ENCODE results near the gene NYAP2.

Gene NYAP2

GRCh38 chr2:225479386-225479785 lies 79.9 kb downstream of the NYAP2 start:
- in situ Hi-C loops (cut with MboI; ENCODE audit: low sequenced_read_pairs) = no loop called here

DNA sequence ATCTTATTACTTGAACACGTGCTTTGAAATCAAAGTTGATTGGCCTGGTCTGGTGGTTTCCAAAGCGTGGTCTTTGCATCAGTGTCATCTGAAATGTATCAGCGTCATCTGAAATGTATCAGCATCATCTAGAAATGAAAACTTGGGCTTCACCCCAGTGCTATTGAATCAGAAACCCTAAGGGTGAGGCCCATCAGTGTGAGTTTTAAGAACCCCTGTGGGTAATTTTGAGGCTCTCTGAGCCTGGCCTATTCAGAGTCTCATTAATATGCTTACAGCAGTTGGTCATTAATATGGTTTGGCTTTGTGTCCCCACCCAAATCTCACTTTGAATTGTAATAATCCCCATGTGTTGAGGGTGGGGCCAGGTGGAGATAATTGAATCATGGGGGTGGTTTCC lies 85.2 kb downstream of the NYAP2 start:
- in situ Hi-C loops (cut with MboI; ENCODE audit: low sequenced_read_pairs) = no loop called here

DNA sequence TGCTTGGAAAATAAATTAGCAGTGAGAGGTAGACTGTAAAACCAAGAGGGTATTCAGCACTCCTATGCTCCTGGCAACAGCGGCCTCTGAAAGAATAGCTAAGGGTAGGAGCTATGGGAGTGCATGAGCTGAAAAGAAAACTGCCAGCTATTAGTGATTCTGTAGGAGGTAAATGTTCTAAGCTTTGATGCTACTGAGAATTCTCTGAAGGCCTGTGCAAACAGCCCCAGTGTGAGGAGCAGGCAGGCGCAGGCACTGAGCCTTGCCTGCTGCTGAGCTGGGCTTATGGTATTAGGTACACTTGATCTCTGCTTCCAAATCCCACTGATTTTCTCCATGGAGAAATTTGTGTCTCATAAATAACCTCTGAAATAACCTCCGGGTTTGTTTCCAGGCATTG lies 86.7 kb downstream of the NYAP2 start:
- in situ Hi-C loops (cut with MboI; ENCODE audit: low sequenced_read_pairs) = no loop called here

- in situ Hi-C loops (cut with MboI; ENCODE audit: low sequenced_read_pairs) = no loop called here
Measured at GRCh38 chr2:225487878-225488416, 88.4 kb downstream of the NYAP2 start.

DNA sequence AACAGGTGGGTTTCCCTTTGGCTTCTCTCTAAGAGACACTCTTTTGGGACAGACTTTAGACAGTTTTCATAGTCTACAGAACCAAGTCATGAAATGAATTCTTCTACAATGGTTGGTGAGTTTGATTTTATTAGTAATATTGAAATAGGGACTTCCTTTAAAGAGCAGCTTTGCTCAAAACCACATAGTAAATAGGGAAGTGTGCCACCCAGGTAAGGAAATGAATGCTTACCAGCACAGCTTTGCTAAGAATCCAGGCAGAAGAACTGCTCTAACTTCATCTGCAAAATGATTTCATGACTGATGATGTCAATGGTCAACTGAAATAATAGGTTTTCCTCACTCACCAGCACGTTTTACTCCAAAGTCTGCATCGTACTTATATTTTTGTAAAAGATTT lies 89.2 kb downstream of the NYAP2 start:
- in situ Hi-C loops (cut with MboI; ENCODE audit: low sequenced_read_pairs) = no loop called here

- in situ Hi-C loops (cut with MboI; ENCODE audit: low sequenced_read_pairs) = no loop called here
Measured at GRCh38 chr2:225493420-225494099, 94.0 kb downstream of the NYAP2 start.

DNA sequence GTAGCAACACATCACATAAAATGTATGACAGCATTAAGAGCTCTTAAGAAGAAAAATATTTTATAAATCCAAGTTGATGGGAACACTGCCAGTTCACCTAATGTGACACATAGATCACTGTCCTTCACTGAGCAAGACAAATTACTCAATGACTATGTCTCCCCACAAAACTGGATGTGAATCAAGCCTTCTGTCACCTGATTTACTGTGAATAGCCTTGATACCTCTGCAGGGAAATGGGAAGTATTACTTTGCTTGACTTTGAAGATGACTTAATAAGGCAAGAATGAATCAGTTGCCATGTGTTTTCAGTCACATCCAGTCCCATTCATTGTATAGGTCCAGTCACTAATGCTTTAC lies 94.6 kb downstream of the NYAP2 start:
- in situ Hi-C loops (cut with MboI; ENCODE audit: low sequenced_read_pairs) = no loop called here

DNA sequence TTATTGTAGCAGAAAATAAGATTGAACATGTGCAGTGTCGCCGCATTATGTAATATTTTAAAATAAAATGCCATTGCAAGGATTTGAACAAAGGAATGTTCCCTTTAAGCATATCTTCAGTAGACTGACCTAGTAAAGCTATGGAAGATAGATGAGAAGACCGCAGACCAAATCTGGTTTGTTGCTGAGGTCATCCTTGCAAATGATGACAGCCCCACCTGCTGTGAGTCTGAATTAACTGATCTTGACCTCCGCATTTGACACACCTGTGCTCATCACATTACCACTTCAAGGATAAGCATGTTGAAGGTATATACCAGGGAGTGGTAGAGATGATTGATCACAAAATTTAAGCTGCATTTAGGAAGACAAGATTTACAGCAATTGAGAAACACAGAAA lies 96.2 kb downstream of the NYAP2 start:
- in situ Hi-C loops (cut with MboI; ENCODE audit: low sequenced_read_pairs) = no loop called here

DNA sequence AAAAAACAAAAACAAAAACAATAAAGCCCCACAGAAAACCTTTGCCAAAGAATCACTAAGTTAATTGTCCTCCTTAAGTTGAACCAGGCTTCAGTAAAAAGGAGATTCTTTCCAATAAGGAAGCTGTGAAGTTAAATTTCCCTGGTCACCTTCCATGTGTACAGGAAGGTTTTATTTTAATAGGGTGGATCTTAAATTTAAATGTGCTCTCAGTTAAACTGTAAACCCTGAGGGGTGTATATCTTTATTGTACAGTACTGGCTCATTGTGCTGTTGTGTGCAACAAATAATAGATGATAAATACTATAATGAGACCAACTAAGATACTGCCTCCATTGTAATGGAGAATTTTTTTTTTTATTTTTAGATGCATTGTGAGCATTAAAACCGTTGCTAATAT lies 97.1 kb downstream of the NYAP2 start:
- in situ Hi-C loops (cut with MboI; ENCODE audit: low sequenced_read_pairs) = no loop called here

GRCh38 chr2:225497166-225497565 lies 97.7 kb downstream of the NYAP2 start:
- in situ Hi-C loops (cut with MboI; ENCODE audit: low sequenced_read_pairs) = no loop called here

DNA sequence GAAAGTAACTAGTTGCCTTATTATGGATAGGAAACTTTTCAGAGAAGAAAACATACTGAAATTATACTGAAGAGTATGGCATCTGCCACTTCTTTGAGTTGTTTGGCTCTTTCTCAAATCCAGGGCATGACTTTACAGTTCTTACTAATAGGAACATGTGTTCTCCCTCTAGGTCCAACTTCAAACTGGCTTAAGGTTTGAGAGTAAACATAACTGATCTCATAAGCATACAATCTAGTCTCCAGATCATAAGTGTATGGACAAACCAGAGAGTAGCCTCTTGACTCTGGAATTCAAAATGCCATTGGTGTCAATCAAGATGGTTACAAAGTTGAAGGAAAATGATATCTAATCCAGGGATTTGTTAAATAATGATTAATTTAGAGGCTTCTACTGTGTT lies 101.5 kb downstream of the NYAP2 start:
- in situ Hi-C loops (cut with MboI; ENCODE audit: low sequenced_read_pairs) = no loop called here

DNA sequence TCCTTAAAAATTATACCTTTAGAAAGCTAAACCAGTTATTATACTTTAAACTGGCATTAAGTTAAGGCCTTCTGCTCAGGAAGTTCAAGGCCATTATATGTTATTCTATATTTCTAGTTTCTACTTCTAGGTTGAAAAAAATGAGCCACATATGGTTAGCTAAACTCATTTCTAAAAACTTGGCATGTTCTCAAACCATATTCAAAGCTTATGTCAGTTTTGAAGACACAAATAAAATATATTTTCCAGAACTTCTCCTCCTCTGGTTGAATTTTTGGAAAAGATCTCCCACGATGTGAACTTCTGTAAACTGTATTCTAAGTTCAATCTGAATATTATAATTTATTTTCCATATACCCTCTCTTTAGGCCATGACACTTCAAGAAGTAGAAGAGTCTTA lies 103.5 kb downstream of the NYAP2 start:
- in situ Hi-C loops (cut with MboI; ENCODE audit: low sequenced_read_pairs) = no loop called here

DNA sequence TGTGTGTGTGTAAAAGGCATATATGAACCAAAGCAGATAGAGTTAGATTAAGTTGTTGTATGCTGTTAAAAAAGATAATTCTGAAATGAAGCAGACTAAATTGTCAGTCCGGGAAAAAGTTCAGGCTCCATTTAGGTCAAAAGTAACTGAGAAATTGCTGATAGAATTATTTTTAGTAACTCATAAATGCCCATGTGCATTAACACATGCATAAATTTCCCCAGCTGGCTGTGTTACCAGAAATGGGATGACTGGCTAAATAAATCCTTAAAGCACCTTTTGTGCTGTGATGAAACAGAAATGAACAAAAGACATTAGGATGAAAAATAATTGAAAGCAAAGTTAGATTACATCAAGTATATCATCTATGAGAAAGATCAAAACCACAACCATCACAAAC lies 111.3 kb downstream of the NYAP2 start:
- in situ Hi-C loops (cut with MboI; ENCODE audit: low sequenced_read_pairs) = no loop called here

- in situ Hi-C loops (cut with MboI; ENCODE audit: low sequenced_read_pairs) = no loop called here
Measured at GRCh38 chr2:225512469-225512868, 113.0 kb downstream of the NYAP2 start.

- in situ Hi-C loops (cut with MboI; ENCODE audit: low sequenced_read_pairs) = no loop called here
Measured at GRCh38 chr2:225512876-225513540, 113.5 kb downstream of the NYAP2 start.

GRCh38 chr2:225515033-225515432 lies 115.5 kb downstream of the NYAP2 start:
- in situ Hi-C loops (cut with MboI; ENCODE audit: low sequenced_read_pairs) = no loop called here

GRCh38 chr2:225526760-225527390 lies 127.4 kb downstream of the NYAP2 start:
- in situ Hi-C loops (cut with MboI; ENCODE audit: low sequenced_read_pairs) = no loop called here

- in situ Hi-C loops (cut with MboI; ENCODE audit: low sequenced_read_pairs) = no loop called here
Measured at GRCh38 chr2:225531559-225531958, 132.0 kb downstream of the NYAP2 start.

GRCh38 chr2:225532096-225532495 lies 132.6 kb downstream of the NYAP2 start:
- in situ Hi-C loops (cut with MboI; ENCODE audit: low sequenced_read_pairs) = no loop called here

DNA sequence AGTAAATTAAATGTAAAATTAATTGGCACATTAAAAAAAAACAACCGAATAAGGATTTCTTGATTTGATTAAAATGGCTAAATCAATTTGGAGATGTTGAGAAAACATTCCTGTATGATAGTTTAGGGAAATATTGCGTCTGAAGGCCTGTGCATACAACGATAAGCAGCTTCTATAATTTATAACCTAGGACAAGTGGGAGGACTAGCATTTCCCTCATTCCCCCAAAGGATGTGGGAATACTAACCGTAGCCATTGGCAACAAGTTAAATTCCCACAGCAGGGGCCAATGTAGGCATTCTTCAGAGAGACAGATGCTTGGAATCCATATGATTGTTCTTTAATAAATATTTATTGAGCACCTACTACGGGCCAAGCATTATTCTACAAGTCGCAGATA lies 134.5 kb downstream of the NYAP2 start:
- in situ Hi-C loops (cut with MboI; ENCODE audit: low sequenced_read_pairs) = no loop called here

GRCh38 chr2:225534697-225535096 lies 135.2 kb downstream of the NYAP2 start:
- in situ Hi-C loops (cut with MboI; ENCODE audit: low sequenced_read_pairs) = no loop called here

DNA sequence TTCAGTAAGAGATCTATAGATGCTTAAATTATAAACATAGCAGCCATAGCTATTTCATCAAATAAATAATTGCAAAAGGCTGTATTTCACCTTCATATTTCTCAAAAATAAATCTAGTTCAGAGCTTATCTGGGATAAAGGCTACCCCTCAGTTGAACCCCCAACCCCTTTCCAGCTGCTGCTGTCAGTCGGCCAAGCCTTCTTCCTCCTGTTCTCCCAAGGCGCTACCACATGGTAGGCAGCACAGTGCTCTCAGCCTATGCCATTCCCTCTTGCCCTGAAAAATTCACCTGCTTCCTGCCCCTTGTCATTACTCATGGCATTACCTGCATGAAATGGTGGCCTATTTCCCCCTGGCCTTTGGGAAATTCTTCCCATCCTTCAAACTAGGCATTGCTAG lies 136.5 kb downstream of the NYAP2 start:
- in situ Hi-C loops (cut with MboI; ENCODE audit: low sequenced_read_pairs) = no loop called here

Measured in HL-60/S4 (cell line).